Calu3 (cell line): Measurements from ENCODE around the gene NRCAM. TPM values are rescaled to one million over a fixed set of nuclear protein-coding genes. Genes with fewer than 3 reads are reported as not detected.

Source experiments
- BruUV-seq: library from RNA; stranded (reverse); fragments of 400-500 nt; replicated peaks from 2 replicates; lab custom pipeline; 2021; lab: Mats Ljungman, UMichigan
- CTCF ChIA-PET: fragments of 300-600 bp; sonication (Branson Sonifier 250); formaldehyde crosslinking; loops from one replicate; lab custom pipeline; 2022; ENCODE audit warnings: antibody characterized with exemption; lab: Charles Lee
- DNase-seq: peaks from one replicate; pipeline ENCODE4 v3.0.0; 2022
- H3K27ac Mint-ChIP-seq: one replicate; pipeline ENCODE4 v1.8.0; 2022; ENCODE audit warnings: mixed read lengths; ENCODE audit not compliant: unreplicated experiment
- H3K27me3 Mint-ChIP-seq: one replicate; pipeline ENCODE4 v1.8.0; 2022; ENCODE audit warnings: mixed read lengths; ENCODE audit not compliant: unreplicated experiment
- H3K36me3 Mint-ChIP-seq: one replicate; pipeline ENCODE4 v1.8.0; 2022; ENCODE audit warnings: mild to moderate bottlenecking, moderate library complexity, mixed read lengths; ENCODE audit not compliant: insufficient read depth, unreplicated experiment
- H3K4me1 Mint-ChIP-seq: one replicate; pipeline ENCODE4 v1.8.0; 2022; ENCODE audit warnings: mild to moderate bottlenecking, low read depth, mixed read lengths; ENCODE audit not compliant: unreplicated experiment
- H3K4me3 Mint-ChIP-seq: one replicate; pipeline ENCODE4 v1.8.0; 2022; ENCODE audit warnings: mild to moderate bottlenecking, low read depth, moderate library complexity, mixed read lengths; ENCODE audit not compliant: unreplicated experiment
- H3K9me3 Mint-ChIP-seq: one replicate; pipeline ENCODE4 v1.8.0; 2022; ENCODE audit warnings: low read depth, mixed read lengths; ENCODE audit not compliant: unreplicated experiment
- intact Hi-C: fragments of 100-400 bp; cut with micrococcal nuclease; formaldehyde crosslinking; loops from one replicate; pipeline ENCODE4 v1.10.0; 2022; ENCODE audit not compliant: unreplicated experiment
- total RNA-seq: library from RNA; stranded (reverse); gene quantifications from 2 replicates; pipeline ENCODE4 v1.2.3, GENCODE V29; 2022
- TF ChIP-seq, protein P1 (sequence below): fragments of 200-600 bp; IDR thresholded peaks from one replicate; pipeline ENCODE4 v1.8.0; 2022; ENCODE audit warnings: antibody characterized with exemption; ENCODE audit not compliant: unreplicated experiment

The NRCAM gene
- total RNA-seq, 1 experiment from 2014 or later = 15.0 TPM

DNA sequence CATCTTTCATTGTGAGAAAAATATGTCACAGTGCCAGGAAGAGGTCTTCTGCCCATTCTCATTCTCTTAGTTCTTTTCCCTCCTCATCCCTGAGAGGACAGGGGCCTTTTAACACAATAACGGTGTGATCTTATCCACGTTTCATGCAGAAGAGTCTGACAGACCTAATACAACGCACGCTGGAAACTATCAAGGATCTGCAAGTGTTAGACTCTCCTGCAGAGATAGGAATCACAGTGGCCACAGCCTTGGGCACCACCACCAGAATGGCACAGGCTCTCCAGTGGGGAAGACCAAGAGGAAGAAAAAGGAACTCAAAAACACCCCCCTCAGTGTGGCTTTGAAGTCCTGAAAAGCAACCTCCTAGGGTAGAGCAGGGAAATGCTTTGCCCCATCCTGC, 253.5 kb downstream of the NRCAM start:
- no peaks in the 10 kb centered on the region for H3K9me3 Mint-ChIP-seq
- no peak overlapping the region for H3K27ac Mint-ChIP-seq
- intact Hi-C loops = no loop called here
- no peak overlapping the region for H3K4me3 Mint-ChIP-seq
- H3K4me1 Mint-ChIP-seq = no peaks in the 10 kb centered on the region
- H3K27me3 Mint-ChIP-seq = no peaks in the 10 kb centered on the region
- BruUV-seq = no TSS peak
- no peaks in the 10 kb centered on the region for H3K36me3 Mint-ChIP-seq
- CTCF ChIA-PET = no interaction called here
- no peak for DNase-seq
- TF ChIP-seq, protein P1, sequence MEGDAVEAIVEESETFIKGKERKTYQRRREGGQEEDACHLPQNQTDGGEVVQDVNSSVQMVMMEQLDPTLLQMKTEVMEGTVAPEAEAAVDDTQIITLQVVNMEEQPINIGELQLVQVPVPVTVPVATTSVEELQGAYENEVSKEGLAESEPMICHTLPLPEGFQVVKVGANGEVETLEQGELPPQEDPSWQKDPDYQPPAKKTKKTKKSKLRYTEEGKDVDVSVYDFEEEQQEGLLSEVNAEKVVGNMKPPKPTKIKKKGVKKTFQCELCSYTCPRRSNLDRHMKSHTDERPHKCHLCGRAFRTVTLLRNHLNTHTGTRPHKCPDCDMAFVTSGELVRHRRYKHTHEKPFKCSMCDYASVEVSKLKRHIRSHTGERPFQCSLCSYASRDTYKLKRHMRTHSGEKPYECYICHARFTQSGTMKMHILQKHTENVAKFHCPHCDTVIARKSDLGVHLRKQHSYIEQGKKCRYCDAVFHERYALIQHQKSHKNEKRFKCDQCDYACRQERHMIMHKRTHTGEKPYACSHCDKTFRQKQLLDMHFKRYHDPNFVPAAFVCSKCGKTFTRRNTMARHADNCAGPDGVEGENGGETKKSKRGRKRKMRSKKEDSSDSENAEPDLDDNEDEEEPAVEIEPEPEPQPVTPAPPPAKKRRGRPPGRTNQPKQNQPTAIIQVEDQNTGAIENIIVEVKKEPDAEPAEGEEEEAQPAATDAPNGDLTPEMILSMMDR = no peak

DNA sequence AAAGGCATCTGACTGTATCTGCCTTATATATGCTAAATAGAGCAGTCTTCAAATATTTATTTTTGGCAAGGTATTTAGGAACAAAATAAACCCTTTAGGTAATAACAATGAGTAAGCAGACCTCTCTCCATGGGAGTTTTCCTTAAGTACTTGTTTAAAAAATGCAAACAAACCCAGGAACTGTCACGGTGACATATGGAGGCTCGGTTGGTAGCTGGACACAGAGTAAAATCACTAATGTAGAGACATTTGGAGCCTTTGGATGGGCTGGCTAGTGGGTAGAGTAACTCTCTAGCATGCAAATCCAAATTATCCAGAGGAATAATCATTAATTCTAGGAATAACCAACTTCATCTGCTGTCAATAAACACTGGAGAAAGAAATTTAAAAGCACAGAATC, 254.5 kb downstream of the NRCAM start:
- H3K4me3 Mint-ChIP-seq = no peak overlapping the region
- no peak for DNase-seq

DNA sequence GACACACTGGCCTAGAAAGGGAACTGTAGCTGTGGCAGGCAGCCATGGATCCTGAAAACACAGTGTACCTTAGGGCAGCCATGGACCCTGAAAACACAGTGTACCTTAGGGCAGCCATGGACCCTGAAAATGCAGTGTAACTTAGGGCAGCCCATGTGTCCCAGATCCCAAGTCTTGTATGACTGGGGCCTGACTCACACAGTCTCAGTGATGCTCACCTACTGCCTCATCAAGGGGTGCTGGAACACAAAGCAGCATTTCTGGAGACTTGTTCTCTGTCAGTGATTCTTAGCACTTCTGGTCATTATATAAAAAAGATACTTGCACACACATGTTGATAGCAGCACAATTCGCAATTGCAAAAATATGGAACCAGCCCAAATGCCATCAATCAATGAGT, 255.9 kb downstream of the NRCAM start:
- TF ChIP-seq, protein P1 = no peak
- Mint-ChIP-seq H3K9me3 (no peaks in the 10 kb centered on the region), H3K4me3 (no peak overlapping the region), H3K4me1 (no peaks in the 10 kb centered on the region), H3K36me3 (no peaks in the 10 kb centered on the region), H3K27ac (no peak overlapping the region), H3K27me3 (no peaks in the 10 kb centered on the region)
- no peak for DNase-seq
- CTCF ChIA-PET = no interaction called here
- intact Hi-C loops = no loop called here
- BruUV-seq = no TSS peak

More for the DNA sequence above, 254.5 kb downstream of the NRCAM start:
- no TSS peak for BruUV-seq
- intact Hi-C loops = no loop called here
- Mint-ChIP-seq H3K9me3 (no peaks in the 10 kb centered on the region), H3K36me3 (no peaks in the 10 kb centered on the region), H3K4me1 (no peaks in the 10 kb centered on the region), H3K27me3 (no peaks in the 10 kb centered on the region), H3K27ac (no peak overlapping the region)
- CTCF ChIA-PET = no interaction called here
- TF ChIP-seq, protein P1 = no peak

DNA sequence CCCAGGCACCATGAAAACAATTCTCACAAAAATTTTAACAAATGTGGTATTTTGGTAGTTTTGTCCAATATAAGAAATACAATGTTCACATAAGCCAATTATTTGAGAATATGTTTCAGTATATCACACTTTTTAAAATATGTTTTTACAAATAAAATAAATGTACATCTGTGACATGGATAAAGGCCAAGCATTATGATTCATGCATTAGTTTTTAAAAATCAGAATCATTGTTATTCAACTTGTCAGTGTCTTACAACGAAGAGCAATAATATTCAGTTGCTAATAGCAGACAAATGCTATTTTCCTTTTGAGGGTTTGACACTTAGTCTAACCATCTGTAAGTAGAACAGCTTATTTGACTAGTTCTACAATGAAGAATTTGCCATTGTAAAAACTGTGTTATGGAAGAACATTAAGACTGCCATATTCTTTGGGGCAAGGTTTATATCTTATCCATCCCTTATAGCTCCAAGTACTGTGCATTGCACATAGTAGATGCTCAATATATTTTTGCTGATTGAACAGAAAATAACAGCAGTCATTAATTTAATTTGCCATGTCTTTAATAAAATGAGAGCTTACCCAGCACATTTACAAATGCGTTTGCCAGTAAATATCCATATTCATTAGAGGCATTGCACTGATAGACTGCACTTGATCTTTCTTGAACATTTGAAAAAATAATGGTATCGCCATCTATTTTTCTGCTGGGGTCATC, 258.7 kb downstream of the NRCAM start:
- intact Hi-C loops = no loop called here
- DNase-seq = no peak
- TF ChIP-seq, protein P1 = no peak
- BruUV-seq = no TSS peak
- Mint-ChIP-seq H3K27ac (no peak overlapping the region), H3K4me1 (no peaks in the 10 kb centered on the region), H3K36me3 (no peaks in the 10 kb centered on the region), H3K4me3 (no peak overlapping the region), H3K9me3 (no peaks in the 10 kb centered on the region), H3K27me3 (no peaks in the 10 kb centered on the region)
- CTCF ChIA-PET = no interaction called here
